ENCODE results near the gene ANXA2.
"Not testable (repeated sequence)": the region's sequence is repeated elsewhere in the genome, so short reads cannot be mapped to it uniquely, and the experiment has no call there.

The ANXA2 gene

GRCh38 chr15:60338810-60339209 lies 59.0 kb downstream of the ANXA2 start:
- no peak for DNase-seq

GRCh38 chr15:60337076-60337475 lies 60.7 kb downstream of the ANXA2 start:
- no peak for DNase-seq

GRCh38 chr15:60335296-60335695 lies 62.5 kb downstream of the ANXA2 start:
- DNase-seq, result not testable (repeated sequence)

- no peak for DNase-seq
These were observed 68.8 kb downstream of the ANXA2 start for GRCh38 chr15:60328852-60329443.

- DNase-seq, result peak; percentile 69
These were observed 70.7 kb downstream of the ANXA2 start for GRCh38 chr15:60326824-60327654.

GRCh38 chr15:60326343-60326742 lies 71.4 kb downstream of the ANXA2 start:
- no peak for DNase-seq

- no peak for DNase-seq
These were observed 71.9 kb downstream of the ANXA2 start for GRCh38 chr15:60325905-60326304.

- DNase-seq, result no peak
These were observed 72.9 kb downstream of the ANXA2 start for GRCh38 chr15:60324706-60325438.

- DNase-seq, result no peak
These were observed 74.5 kb downstream of the ANXA2 start for GRCh38 chr15:60323322-60323721.

- DNase-seq, result no peak
These were observed 77.4 kb downstream of the ANXA2 start for GRCh38 chr15:60320365-60320764.

GRCh38 chr15:60318216-60318867 lies 79.4 kb downstream of the ANXA2 start:
- DNase-seq, result no peak

- DNase-seq, result no peak
These were observed 80.8 kb downstream of the ANXA2 start for GRCh38 chr15:60316961-60317360.

- peak; percentile 13 for DNase-seq
These were observed 81.9 kb downstream of the ANXA2 start for GRCh38 chr15:60315878-60316277.

- DNase-seq, result no peak
These were observed 83.9 kb downstream of the ANXA2 start for GRCh38 chr15:60313906-60314305.

- DNase-seq, result no peak
These were observed 90.8 kb downstream of the ANXA2 start for GRCh38 chr15:60307034-60307433.

GRCh38 chr15:60301024-60301423 lies 96.8 kb downstream of the ANXA2 start:
- DNase-seq, result no peak

- no peak for DNase-seq
These were observed 98.2 kb downstream of the ANXA2 start for GRCh38 chr15:60299452-60300047.
